Endothelial cell (in vitro differentiated cells): ENCODE results near the gene PHACTR1. TPM values are rescaled to one million over a fixed set of nuclear protein-coding genes. Genes with fewer than 3 reads are reported as not detected.
A peak's percentile ranks its signal among the peaks of the same experiment; 100 is the strongest.

Experiments used
- DNase-seq: peaks from one replicate; pipeline ENCODE4 v3.0.0; 2021; ENCODE audit warnings: low spot score
- H3K27ac Mint-ChIP-seq: one replicate; pipeline ENCODE4 v1.8.0; 2021; ENCODE audit warnings: mixed read lengths, inconsistent platforms; ENCODE audit not compliant: unreplicated experiment
- H3K27me3 Mint-ChIP-seq: one replicate; pipeline ENCODE4 v1.8.0; 2021; ENCODE audit warnings: mild to moderate bottlenecking, moderate library complexity, mixed read lengths, inconsistent platforms; ENCODE audit not compliant: unreplicated experiment
- H3K36me3 Mint-ChIP-seq: one replicate; pipeline ENCODE4 v1.8.0; 2021; ENCODE audit warnings: mild to moderate bottlenecking, low read depth, mixed read lengths, inconsistent platforms; ENCODE audit not compliant: unreplicated experiment
- H3K4me1 Mint-ChIP-seq: one replicate; pipeline ENCODE4 v1.8.0; 2021; ENCODE audit warnings: mild to moderate bottlenecking, mixed read lengths, inconsistent platforms; ENCODE audit not compliant: unreplicated experiment
- H3K4me3 Mint-ChIP-seq: one replicate; pipeline ENCODE4 v1.8.0; 2021; ENCODE audit warnings: mild to moderate bottlenecking, mixed read lengths, inconsistent platforms; ENCODE audit not compliant: unreplicated experiment
- H3K9me3 Mint-ChIP-seq: one replicate; pipeline ENCODE4 v1.8.0; 2021; ENCODE audit warnings: mixed read lengths, inconsistent platforms; ENCODE audit not compliant: unreplicated experiment
- total RNA-seq: library from RNA; stranded (reverse); fragmentation: NEBNext Ultra II Directional; extraction: Animal tissue kit (Norgen Biotek cat#: 25700); gene quantifications from one replicate; pipeline ENCODE4 v1.2.1, GENCODE V29; 2021; ENCODE audit not compliant: unreplicated experiment
- TF ChIP-seq, protein P1 (sequence below): fragments of 200-600 bp; sonication (generic); IDR thresholded peaks from one replicate; pipeline ENCODE4 v1.5.0; 2021; ENCODE audit warnings: antibody characterized with exemption; ENCODE audit not compliant: unreplicated experiment

The PHACTR1 gene
- total RNA-seq, 1 donor from 2014 or later: 39.9 TPM

- H3K36me3 Mint-ChIP-seq: no peaks in the 10 kb centered on the region
- H3K4me1 Mint-ChIP-seq: no peaks in the 10 kb centered on the region
- TF ChIP-seq, protein P1, sequence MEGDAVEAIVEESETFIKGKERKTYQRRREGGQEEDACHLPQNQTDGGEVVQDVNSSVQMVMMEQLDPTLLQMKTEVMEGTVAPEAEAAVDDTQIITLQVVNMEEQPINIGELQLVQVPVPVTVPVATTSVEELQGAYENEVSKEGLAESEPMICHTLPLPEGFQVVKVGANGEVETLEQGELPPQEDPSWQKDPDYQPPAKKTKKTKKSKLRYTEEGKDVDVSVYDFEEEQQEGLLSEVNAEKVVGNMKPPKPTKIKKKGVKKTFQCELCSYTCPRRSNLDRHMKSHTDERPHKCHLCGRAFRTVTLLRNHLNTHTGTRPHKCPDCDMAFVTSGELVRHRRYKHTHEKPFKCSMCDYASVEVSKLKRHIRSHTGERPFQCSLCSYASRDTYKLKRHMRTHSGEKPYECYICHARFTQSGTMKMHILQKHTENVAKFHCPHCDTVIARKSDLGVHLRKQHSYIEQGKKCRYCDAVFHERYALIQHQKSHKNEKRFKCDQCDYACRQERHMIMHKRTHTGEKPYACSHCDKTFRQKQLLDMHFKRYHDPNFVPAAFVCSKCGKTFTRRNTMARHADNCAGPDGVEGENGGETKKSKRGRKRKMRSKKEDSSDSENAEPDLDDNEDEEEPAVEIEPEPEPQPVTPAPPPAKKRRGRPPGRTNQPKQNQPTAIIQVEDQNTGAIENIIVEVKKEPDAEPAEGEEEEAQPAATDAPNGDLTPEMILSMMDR: no peak
- no peaks in the 10 kb centered on the region for H3K9me3 Mint-ChIP-seq
- peaks cover 6% of the 10 kb centered on the region for H3K27me3 Mint-ChIP-seq
- no peak for DNase-seq
- H3K4me3 Mint-ChIP-seq: no peak overlapping the region
- H3K27ac Mint-ChIP-seq: no peak overlapping the region
Observed at GRCh38 chr6:13273202-13273930, 556.8 kb downstream of the PHACTR1 start.

DNA sequence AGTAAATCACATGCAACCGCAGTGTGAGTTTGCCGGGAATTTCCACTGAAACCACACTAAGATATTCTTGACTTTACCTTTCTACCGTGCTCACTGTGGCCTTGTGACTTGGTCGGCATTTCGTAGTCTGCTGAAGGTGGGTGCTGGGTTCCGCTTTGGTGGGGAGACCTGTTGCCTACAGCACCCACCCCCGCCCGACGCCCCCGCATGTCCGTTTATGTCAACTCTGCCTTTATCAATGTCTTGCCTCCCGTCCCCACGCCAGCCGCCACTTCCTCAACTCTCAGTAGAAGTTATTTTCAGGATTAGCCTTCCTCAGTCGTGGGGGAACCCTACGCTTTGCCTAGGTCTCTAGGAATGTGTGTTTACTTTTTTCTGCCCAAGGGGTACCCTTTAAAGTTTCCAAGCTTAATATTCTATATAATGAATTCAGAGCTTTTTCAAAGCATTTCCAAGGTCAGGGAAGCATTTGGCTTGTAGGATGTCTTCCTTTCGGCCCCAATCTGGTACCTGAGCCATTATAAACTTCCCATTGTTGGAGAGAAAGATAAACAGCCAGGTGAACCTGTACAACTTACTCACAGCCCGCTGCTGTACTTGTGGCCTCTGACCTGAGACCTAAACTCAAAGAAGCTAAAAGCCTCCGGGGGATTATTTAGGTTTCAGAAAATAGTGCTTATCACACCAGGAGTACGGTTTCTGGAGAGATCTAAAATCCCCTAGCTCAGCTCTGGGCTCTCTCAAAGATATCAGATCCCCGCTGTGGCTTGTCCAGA is 557.6 kb downstream of the PHACTR1 start:
- DNase-seq: no peak
- TF ChIP-seq, protein P1: no peak
- H3K4me3 Mint-ChIP-seq: no peak overlapping the region
- H3K27ac Mint-ChIP-seq: peak overlapping the region; percentile 59
- H3K36me3 Mint-ChIP-seq: no peaks in the 10 kb centered on the region
- H3K4me1 Mint-ChIP-seq: no peaks in the 10 kb centered on the region
- peaks cover 7% of the 10 kb centered on the region for H3K27me3 Mint-ChIP-seq
- H3K9me3 Mint-ChIP-seq: no peaks in the 10 kb centered on the region

DNA sequence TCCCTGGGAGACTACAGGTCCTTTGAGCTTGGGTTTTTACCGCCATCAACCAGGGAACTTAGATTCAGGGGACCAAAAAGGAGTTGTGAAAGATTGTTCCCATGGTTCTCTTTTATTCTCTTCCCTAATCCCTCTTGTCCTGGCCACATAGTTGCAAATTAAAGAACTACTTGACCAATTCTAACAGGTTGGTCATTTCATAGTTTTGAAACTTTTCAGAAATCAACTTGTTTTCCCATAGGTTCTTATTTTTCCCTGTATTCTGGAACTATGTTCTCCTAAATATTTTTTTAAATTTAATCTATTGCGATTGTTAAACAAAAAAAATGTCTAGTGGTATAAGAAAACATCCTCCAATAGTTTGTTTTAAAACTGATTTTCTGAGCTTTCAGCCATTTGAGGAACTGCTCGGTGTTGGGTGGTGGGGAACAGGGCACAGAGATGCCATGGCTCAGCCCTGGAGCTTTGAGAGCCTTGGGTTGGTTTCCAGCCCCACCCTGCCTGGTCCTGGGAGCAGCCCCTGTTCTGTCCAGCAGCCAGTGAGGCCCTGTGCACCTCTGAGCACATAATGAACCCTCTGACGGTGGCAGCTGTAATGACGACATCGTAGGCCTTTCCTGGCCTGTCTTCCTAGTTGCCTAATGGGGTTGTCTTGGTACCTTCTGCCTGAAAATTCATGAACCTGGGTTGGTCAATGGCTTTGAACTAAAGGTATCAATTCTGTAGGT is 558.3 kb downstream of the PHACTR1 start:
- no peaks in the 10 kb centered on the region for H3K9me3 Mint-ChIP-seq
- no peak for DNase-seq
- H3K36me3 Mint-ChIP-seq: no peaks in the 10 kb centered on the region
- no peak overlapping the region for H3K27ac Mint-ChIP-seq
- no peaks in the 10 kb centered on the region for H3K4me1 Mint-ChIP-seq
- TF ChIP-seq, protein P1: no peak
- no peak overlapping the region for H3K4me3 Mint-ChIP-seq
- H3K27me3 Mint-ChIP-seq: peaks cover 7% of the 10 kb centered on the region

GRCh38 chr6:13275435-13275989 is 558.9 kb downstream of the PHACTR1 start:
- H3K9me3 Mint-ChIP-seq: no peaks in the 10 kb centered on the region
- no peak overlapping the region for H3K4me3 Mint-ChIP-seq
- no peaks in the 10 kb centered on the region for H3K36me3 Mint-ChIP-seq
- H3K27ac Mint-ChIP-seq: no peak overlapping the region
- TF ChIP-seq, protein P1: no peak
- no peaks in the 10 kb centered on the region for H3K4me1 Mint-ChIP-seq
- H3K27me3 Mint-ChIP-seq: peaks cover 7% of the 10 kb centered on the region
- no peak for DNase-seq
